ENCODE measurements around the gene TMC1. TPM values are rescaled to one million over a fixed set of nuclear protein-coding genes. Genes with fewer than 3 reads are reported as not detected.

Gene TMC1
- total and polyA plus RNA-seq, 2 of the 8 experiments (the other 6 are each of a cell fraction or from before 2014, with no cell fraction given), result 0.95 to 0.98 TPM

DNA sequence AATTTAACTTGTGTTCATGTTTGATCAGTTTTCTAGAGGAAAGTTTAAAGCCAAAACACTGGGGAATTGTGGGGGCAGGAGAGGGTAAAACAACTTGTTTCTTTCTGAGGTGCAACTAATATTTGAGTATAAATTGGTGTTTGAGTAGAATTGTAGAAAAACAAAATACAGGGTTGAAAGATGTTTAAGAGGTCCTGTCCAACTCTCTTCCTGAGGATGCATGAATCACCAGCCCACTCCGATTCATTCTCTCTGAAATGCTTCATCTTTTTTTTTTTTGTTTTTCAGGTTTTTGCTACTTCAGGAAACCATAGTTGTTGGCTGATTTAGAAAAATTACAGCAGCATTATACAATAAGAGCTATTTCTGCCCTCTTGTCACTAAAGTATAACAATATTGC is 42.4 kb upstream of the TMC1 start:
- POLR2A ChIA-PET (ENCODE audit: partially characterized antibody), result no interaction called here
- FAIRE-seq, result no peak
- TF ChIP-seq, protein P1, sequence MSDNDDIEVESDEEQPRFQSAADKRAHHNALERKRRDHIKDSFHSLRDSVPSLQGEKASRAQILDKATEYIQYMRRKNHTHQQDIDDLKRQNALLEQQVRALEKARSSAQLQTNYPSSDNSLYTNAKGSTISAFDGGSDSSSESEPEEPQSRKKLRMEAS (IDR thresholded peaks at IDR 0.05), result no peak
- no peak for TF ChIP-seq SIX5 (IDR thresholded peaks at IDR 0.05; ENCODE audit: low read depth, low read length)
- TF ChIP-seq POU5F1 (IDR thresholded peaks at IDR 0.05; ENCODE audit: low read depth, low read length), result no peak
- no peak for TF ChIP-seq HDAC2 (IDR thresholded peaks at IDR 0.05; ENCODE audit: borderline replicate concordance in 1 of 2, low read depth in 2 of 2, low read length in 2 of 2)
- TF ChIP-seq BCL11A (IDR thresholded peaks at IDR 0.05; ENCODE audit: low read depth in 2 of 2, low read length in 2 of 2), result no peak
- TF ChIP-seq CREB1 (IDR thresholded peaks at IDR 0.05), result no peak
- TF ChIP-seq KDM1A (IDR thresholded peaks at IDR 0.05; ENCODE audit: borderline replicate concordance, low read length), result no peak
- no peak for TF ChIP-seq SP4 (IDR thresholded peaks at IDR 0.05; ENCODE audit: low read length)
- TF ChIP-seq SRF (IDR thresholded peaks at IDR 0.05; ENCODE audit: low read depth, low read length), result no peak
- TF ChIP-seq CBX8 (IDR thresholded peaks at IDR 0.05; ENCODE audit: borderline replicate concordance, low read depth, low read length), result no peak
- TF ChIP-seq EGR1 (IDR thresholded peaks at IDR 0.05; ENCODE audit: borderline replicate concordance, low read depth, low read length), result no peak
- TF ChIP-seq RAD21 (IDR thresholded peaks at IDR 0.05 in 1 of 2, conservative IDR thresholded peaks at IDR 0.05 in 1 of 2; ENCODE audit: low read depth in 2 of 2, low read length in 2 of 2), result no peak
- TF ChIP-seq EP300 (IDR thresholded peaks at IDR 0.05; ENCODE audit: borderline replicate concordance in 1 of 2, low read depth in 2 of 2, low read length in 2 of 2), result no peak
- TF ChIP-seq TEAD4 (IDR thresholded peaks at IDR 0.05; ENCODE audit: low read depth, low read length), result no peak
- no peak for TF ChIP-seq SP2 (IDR thresholded peaks at IDR 0.05; ENCODE audit: low read length)

More for the DNA sequence above, 42.4 kb upstream of the TMC1 start:
- H3K56ac ChIP-seq (replicated peaks; ENCODE audit: insufficient read length, low read depth, low read length), result no peak overlapping the region
- no peaks in the 10 kb centered on the region for H4K20me1 ChIP-seq (replicated peaks in 1 of 2; ENCODE audit: control insufficient read depth in 1 of 2, insufficient read depth in 2 of 2, low read length in 2 of 2)
- H3K18ac ChIP-seq (ENCODE audit: extremely low read depth, low read length), result no peak overlapping the region
- H2AK5ac ChIP-seq (ENCODE audit: low read depth, low read length), result no peak overlapping the region
- no peaks in the 10 kb centered on the region for H3K27me3 ChIP-seq (replicated peaks in 1 of 4; ENCODE audit: control insufficient read depth in 3 of 4, extremely low read depth in 1 of 4, insufficient read depth in 3 of 4, low read length in 3 of 4)
- no peak overlapping the region for H3K9ac ChIP-seq (replicated peaks in 1 of 4; ENCODE audit: extremely low read depth in 1 of 4, low read depth in 3 of 4, low read length in 3 of 4)
- H3K23ac ChIP-seq (ENCODE audit: insufficient read length), result no peak overlapping the region
- H3K4me1 ChIP-seq (replicated peaks in 1 of 4; ENCODE audit: control insufficient read depth in 3 of 4, insufficient read depth in 4 of 4, low read length in 3 of 4), result peaks cover 0 to 2% (median 0%) of the 10 kb centered on the region in 4 experiments; a peak in 2 of 7 replicates
- no peak overlapping the region for H3K4ac ChIP-seq (replicated peaks; ENCODE audit: insufficient read length, low read depth, low read length)
- no peaks in the 10 kb centered on the region for H3K36me3 ChIP-seq (ENCODE audit: control insufficient read depth in 2 of 4, insufficient read depth in 4 of 4, low read length in 3 of 4)
- no peak overlapping the region for H2AFZ ChIP-seq (ENCODE audit: low read length)
- no peak overlapping the region for H3K14ac ChIP-seq (ENCODE audit: insufficient read length)
- H3K23me2 ChIP-seq (ENCODE audit: low read depth, low read length), result no peaks in the 10 kb centered on the region
- H3K79me2 ChIP-seq (ENCODE audit: control insufficient read depth in 1 of 2, insufficient read depth in 2 of 2, low read length in 2 of 2), result no peaks in the 10 kb centered on the region
- H2BK120ac ChIP-seq (replicated peaks; ENCODE audit: low read depth, low read length), result no peak overlapping the region
- WGBS, 2 experiments (ENCODE audit: extremely low coverage in 1 of 2, insufficient coverage in 1 of 2, insufficient read length in 1 of 2, insufficient replicate concordance in 2 of 2, low coverage in 1 of 2, low lambda C conversion rate in 2 of 2, missing lambda C conversion rate in 1 of 2), result 96% methylated on average over 1 of the region's 1 CpG; no CpG with 5 or more reads in 1 of the 2 experiments
- no peak overlapping the region for H4K5ac ChIP-seq (ENCODE audit: insufficient read length, low read depth, low read length)
- DNase-seq (ENCODE audit: low read depth in 1 of 2, low spot score in 2 of 2), result no peak
- H2BK5ac ChIP-seq (ENCODE audit: low read depth, low read length), result no peak overlapping the region
- no peak overlapping the region for H2BK20ac ChIP-seq (ENCODE audit: low read length)
- no peak overlapping the region for H3K4me3 ChIP-seq (ENCODE audit: extremely low read depth in 1 of 4, insufficient read depth in 2 of 4, low read depth in 3 of 4, low read length in 4 of 4)
- H2BK15ac ChIP-seq (ENCODE audit: low read length), result no peak overlapping the region
- no peak overlapping the region for H3K27ac ChIP-seq (ENCODE audit: low read depth, low read length)
- CTCF ChIA-PET (ENCODE audit: partially characterized antibody), result no interaction called here
- H3K9me3 ChIP-seq (ENCODE audit: insufficient read depth in 2 of 2, low read depth in 1 of 2, low read length in 1 of 2), result peaks cover 0 to 6% of the 10 kb centered on the region in 2 experiments; a peak in 1 of 4 replicates
- H2BK12ac ChIP-seq (ENCODE audit: low read depth, low read length), result no peak overlapping the region
- no peak overlapping the region for H4K8ac ChIP-seq (ENCODE audit: extremely low read depth, insufficient read depth, low read length)
- no peaks in the 10 kb centered on the region for H3K79me1 ChIP-seq (ENCODE audit: low read depth, low read length)
- no peak overlapping the region for H3K4me2 ChIP-seq (ENCODE audit: insufficient read depth in 1 of 2, low read depth in 2 of 2, low read length in 2 of 2)
- H4K91ac ChIP-seq (replicated peaks; ENCODE audit: insufficient read length, low read length), result no peak overlapping the region

Measured in H1 (cell line).